Epithelial cell of esophagus (primary cell): ENCODE data around the gene LDLRAP1.
A peak's percentile ranks its signal among the peaks of the same experiment; 100 is the strongest.

Experiments used
- DNase-seq: peaks from one replicate; pipeline ENCODE4 v3.0.0; 2010; ENCODE audit warnings: low read depth
- H3K4me3 ChIP-seq: 2 replicates; pipeline ENCODE4 v1.5.1; 2011; ENCODE audit warnings: mild to moderate bottlenecking, low read length, control low read depth
- CTCF ChIP-seq: IDR thresholded peaks from 2 replicates; pipeline ENCODE4 v1.5.1; 2011; ENCODE audit warnings: low read depth, mild to moderate bottlenecking, low read length, control low read depth, inconsistent platforms; ENCODE audit not compliant: insufficient read depth; ENCODE audit errors: missing control alignments

LDLRAP1 gene

DNA sequence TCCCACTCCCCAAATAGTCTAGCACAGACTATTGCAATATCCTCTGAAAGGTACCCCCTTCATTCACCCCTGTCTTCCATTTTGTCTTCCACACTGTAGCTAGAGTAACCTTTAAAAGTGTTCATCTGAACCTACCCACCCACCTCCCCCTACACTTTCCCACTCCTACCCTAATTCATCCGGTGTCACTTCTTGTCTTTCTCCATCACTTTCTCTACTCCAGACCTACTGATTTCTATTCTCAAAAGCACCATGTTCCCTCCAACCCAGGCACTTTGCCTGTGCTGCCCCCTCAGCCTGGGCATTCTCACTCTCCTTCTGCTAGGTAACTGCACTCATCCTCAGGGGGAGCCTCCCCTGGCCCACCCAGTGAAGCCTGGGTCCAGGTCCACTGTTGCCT is 68.4 kb downstream of the LDLRAP1 start:
- TF ChIP-seq CTCF: no peak
- DNase-seq: no peak

DNA sequence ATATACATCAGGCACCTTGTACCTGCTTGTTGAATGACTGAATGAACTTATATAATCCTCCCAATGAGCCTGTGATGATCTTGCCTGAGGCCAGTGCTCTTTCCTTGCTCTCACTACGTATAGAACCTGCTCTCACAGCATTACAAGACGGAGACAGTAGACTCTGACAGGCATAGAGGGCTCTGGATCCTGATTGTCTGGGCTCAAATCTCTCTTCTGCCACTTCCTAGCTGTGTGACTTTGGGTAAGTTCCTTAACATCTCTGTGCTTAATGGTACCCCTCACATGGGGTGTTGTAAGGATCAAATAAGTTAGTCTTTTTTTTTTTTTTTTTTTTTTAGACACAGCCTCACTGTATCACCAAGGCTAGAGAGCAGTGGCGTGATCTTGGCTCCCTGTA is 69.0 kb downstream of the LDLRAP1 start:
- no peak overlapping the region for H3K4me3 ChIP-seq
- no peak for DNase-seq
- no peak for TF ChIP-seq CTCF

More for the DNA sequence above, 68.4 kb downstream of the LDLRAP1 start:
- no peak overlapping the region for H3K4me3 ChIP-seq

GRCh38 chr1:25613091-25613490 is 69.7 kb downstream of the LDLRAP1 start:
- DNase-seq: no peak
- TF ChIP-seq CTCF: no peak
- H3K4me3 ChIP-seq: no peak overlapping the region

DNA sequence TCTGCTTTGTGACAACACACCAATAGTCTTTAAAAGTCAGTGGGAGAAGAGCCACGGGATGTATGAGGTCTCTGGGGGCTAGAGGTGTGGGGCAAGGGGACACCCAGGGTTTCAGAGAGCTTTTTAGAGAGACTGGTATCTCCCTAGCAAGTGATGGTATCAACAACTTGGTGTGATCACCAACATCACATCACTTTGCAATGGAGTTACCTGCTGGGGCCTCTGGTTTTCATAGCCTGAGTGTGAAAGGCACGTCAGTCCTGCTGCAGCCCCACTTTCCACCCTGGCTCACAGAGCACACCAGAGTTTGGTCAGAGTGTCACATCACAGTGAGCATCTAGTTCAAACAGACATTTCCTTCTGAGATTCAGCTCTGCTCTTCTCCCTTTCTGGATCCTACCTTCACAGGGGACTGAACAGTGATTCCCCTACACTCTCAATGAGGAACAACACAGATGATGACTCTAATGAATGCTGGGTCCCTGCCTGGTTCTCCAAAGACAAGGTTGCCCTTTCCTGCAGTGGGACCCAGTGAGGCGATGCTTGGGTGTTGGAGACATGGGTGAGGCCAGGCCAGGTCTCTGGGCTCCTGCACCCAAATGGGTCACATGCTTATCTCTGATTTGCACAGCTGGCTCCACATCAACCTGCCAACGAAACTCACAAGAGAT is 71.2 kb downstream of the LDLRAP1 start:
- DNase-seq: no peak
- TF ChIP-seq CTCF: no peak

DNA sequence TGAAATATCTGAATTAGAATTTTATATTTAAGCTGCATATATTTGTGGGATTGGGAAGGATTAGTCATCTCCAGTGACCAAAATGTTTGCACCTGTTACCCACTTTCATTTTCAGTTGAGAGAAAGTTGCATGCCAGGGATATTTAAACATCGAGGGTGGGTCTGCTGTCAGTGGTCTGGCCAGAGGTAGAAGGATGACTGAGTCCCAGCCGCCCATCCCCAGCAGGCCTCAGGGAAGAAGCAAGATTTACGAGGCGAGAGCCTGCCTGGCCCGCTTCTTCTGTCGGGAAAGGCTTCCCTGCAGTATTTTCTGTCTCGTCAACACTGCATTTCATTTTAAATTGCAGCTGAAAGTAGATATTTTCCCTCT is 71.8 kb downstream of the LDLRAP1 start:
- no peak overlapping the region for H3K4me3 ChIP-seq
- no peak for DNase-seq
- no peak for TF ChIP-seq CTCF

More for the DNA sequence above, 71.2 kb downstream of the LDLRAP1 start:
- no peak overlapping the region for H3K4me3 ChIP-seq

DNA sequence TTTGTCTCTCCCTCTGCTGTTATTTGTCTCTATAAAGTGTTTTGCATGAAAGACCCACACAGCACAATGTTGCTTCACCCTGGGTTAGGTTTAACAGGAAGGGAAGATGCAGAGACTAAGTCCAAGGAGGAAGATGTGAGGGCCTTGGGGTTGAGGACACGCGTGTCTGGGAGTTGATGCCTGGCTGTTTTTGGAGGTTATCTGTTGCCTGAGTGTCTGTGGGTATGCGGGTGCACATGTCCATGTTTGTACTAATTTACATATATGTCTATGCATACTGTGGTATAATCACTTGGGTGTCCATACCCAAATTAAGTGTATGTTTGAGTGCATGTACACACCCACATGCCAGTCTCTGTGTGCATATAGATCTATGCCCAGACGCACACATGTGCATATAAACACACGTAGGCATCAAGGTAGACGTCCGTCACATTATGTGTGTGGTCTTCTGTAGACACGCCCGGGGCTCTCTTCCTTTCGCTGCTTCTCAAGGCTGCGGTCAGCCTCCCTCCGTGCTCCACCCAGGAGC is 72.2 kb downstream of the LDLRAP1 start:
- peak; percentile 11 for DNase-seq
- no peak for TF ChIP-seq CTCF
- H3K4me3 ChIP-seq: no peak overlapping the region
